PC-9 (cell line): Measurements from ENCODE around the gene CXXC5. TPM values are rescaled to one million over a fixed set of nuclear protein-coding genes. Genes with fewer than 3 reads are reported as not detected.

ENCODE experiments used
- BruUV-seq: library from RNA; stranded (reverse); fragments of 400-500 nt; replicated peaks from 2 replicates; lab custom pipeline; 2021; lab: Mats Ljungman, UMichigan
- CTCF ChIA-PET: fragments of 300-600 bp; sonication (Branson Sonifier 250); formaldehyde crosslinking; loops from one replicate; lab custom pipeline; 2022; ENCODE audit warnings: antibody characterized with exemption; lab: Charles Lee
- POLR2A ChIA-PET: fragments of 300-600 bp; sonication (Branson Sonifier 250); formaldehyde crosslinking; loops from one replicate; lab custom pipeline; 2022; ENCODE audit warnings: antibody characterized with exemption; ENCODE audit not compliant: unreplicated experiment; lab: Charles Lee
- DNase-seq, 2 experiments: peaks; one replicate each; pipeline versions ENCODE4 v3.0.0 to v3.0.0-alpha.2; 2015 to 2022; ENCODE audit warnings: mixed read lengths in 1 of 2
- H2AFZ ChIP-seq: fragments of 200-600 bp; sonication (generic); 2 replicates; pipeline ENCODE4 v1.8.1; 2017; ENCODE audit warnings: antibody characterized with exemption
- H3F3A ChIP-seq: fragments of 200-600 bp; sonication (generic); 2 replicates; pipeline ENCODE4 v1.8.1; 2017; ENCODE audit warnings: antibody characterized with exemption, mild to moderate bottlenecking, low read depth; ENCODE audit not compliant: insufficient read depth
- H3K27ac ChIP-seq: fragments of 200-600 bp; sonication (generic); 2 replicates; pipeline ENCODE4 v1.6.1; 2016; ENCODE audit warnings: mixed run types
- H3K27me3 ChIP-seq: fragments of 200-600 bp; sonication (generic); 2 replicates; pipeline ENCODE4 v1.6.1; 2016; ENCODE audit warnings: low read depth, mixed run types; ENCODE audit not compliant: insufficient read depth
- H3K36me3 ChIP-seq: fragments of 200-600 bp; sonication (generic); 2 replicates; pipeline ENCODE4 v1.6.1; 2016; ENCODE audit warnings: low read depth, mixed run types
- H3K4me1 ChIP-seq: fragments of 200-600 bp; sonication (generic); replicated peaks from 2 replicates; pipeline ENCODE4 v1.6.1; 2016; ENCODE audit warnings: mixed run types; ENCODE audit not compliant: insufficient read depth
- H3K4me2 ChIP-seq: fragments of 200-600 bp; sonication (generic); 2 replicates; pipeline ENCODE4 v1.6.1; 2017; ENCODE audit warnings: mixed run types
- H3K4me3 ChIP-seq: fragments of 200-600 bp; sonication (generic); 2 replicates; pipeline ENCODE4 v1.6.1; 2016; ENCODE audit warnings: mixed run types
- H3K79me2 ChIP-seq: fragments of 200-600 bp; sonication (generic); 2 replicates; pipeline ENCODE4 v1.6.1; 2017; ENCODE audit warnings: low read depth, mixed run types
- H3K9me2 ChIP-seq: fragments of 200-600 bp; sonication (generic); 2 replicates; pipeline ENCODE4 v1.8.1; 2017; ENCODE audit warnings: mild to moderate bottlenecking; ENCODE audit not compliant: insufficient read depth
- H3K9me3 ChIP-seq: fragments of 200-600 bp; sonication (generic); 2 replicates; pipeline ENCODE4 v1.8.1; 2016; ENCODE audit warnings: low read depth; ENCODE audit not compliant: insufficient read depth
- H4K20me1 ChIP-seq: fragments of 200-600 bp; sonication (generic); 2 replicates; pipeline ENCODE4 v1.8.1; 2017; ENCODE audit not compliant: insufficient read depth
- CTCF ChIP-seq: fragments of 200-600 bp; sonication (generic); conservative IDR thresholded peaks from 2 replicates; pipeline ENCODE4 v1.6.1; 2017; ENCODE audit warnings: mixed run types, antibody characterized with exemption, mild to moderate bottlenecking, moderate library complexity
- EZH2 ChIP-seq: fragments of 200-600 bp; sonication (generic); IDR thresholded peaks from 2 replicates; pipeline ENCODE4 v1.8.0; 2017; ENCODE audit warnings: antibody characterized with exemption, low read depth
- intact Hi-C: fragments of 100-400 bp; cut with micrococcal nuclease; formaldehyde crosslinking; loops from one replicate; pipeline ENCODE4 v1.10.0; 2022; ENCODE audit not compliant: unreplicated experiment
- total RNA-seq: library from RNA; stranded (reverse); gene quantifications from 2 replicates; pipeline ENCODE4 v1.2.3, GENCODE V29; 2021

CXXC5 gene
- total RNA-seq, 1 experiment from 2014 or later, result 59.9 TPM

DNA sequence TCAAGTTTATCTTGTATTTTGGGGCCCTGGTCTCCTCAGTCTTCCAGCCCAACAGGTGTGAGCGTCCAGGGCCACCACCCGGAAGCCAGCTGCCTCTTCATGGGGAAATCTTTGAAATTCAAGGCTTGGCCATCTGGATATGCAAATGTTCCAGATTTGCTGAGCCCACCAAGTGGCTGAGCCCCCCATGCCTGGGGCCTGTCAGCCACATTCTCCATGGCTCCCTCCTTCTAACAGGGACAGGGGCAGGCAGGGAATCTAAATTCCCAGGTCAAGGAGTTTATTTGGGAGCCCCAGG lies 14.2 kb upstream of the CXXC5 start:
- H2AFZ ChIP-seq, result no peak overlapping the region
- 0 out of 2 replicates have a peak, but pooled peaks cover 3% of the 10 kb centered on the region for H4K20me1 ChIP-seq
- peaks cover 46% of the 10 kb centered on the region for H3F3A ChIP-seq
- no peak for TF ChIP-seq CTCF
- BruUV-seq, result no TSS peak
- intact Hi-C loops, result no loop called here
- H3K9me2 ChIP-seq, result no peaks in the 10 kb centered on the region
- no peaks in the 10 kb centered on the region for H3K9me3 ChIP-seq
- H3K27ac ChIP-seq, result no peak overlapping the region
- no peak overlapping the region for H3K4me3 ChIP-seq
- H3K4me1 ChIP-seq, result peaks cover 35% of the 10 kb centered on the region
- H3K4me2 ChIP-seq, result no peak overlapping the region
- H3K36me3 ChIP-seq, result no peaks in the 10 kb centered on the region; the same call in 1 of the 2 replicates
- ChIA-PET POLR2A (no interaction called here), CTCF (interaction anchor here (0.6 to 1.7 kb wide), 5 partner anchors 14 to 212 kb away, joined by 3 to 7 read pairs (median 3); partner anchors contain the start of gene CXXC5)
- no peaks in the 10 kb centered on the region for H3K27me3 ChIP-seq
- H3K79me2 ChIP-seq, result peaks cover 3% of the 10 kb centered on the region; the same call in 1 of the 2 replicates
- DNase-seq, result no peak

GRCh38 chr5:139634541-139634940 lies 13.6 kb upstream of the CXXC5 start:
- no peak for DNase-seq
- H3K4me1 ChIP-seq, result peaks cover 40% of the 10 kb centered on the region
- no peak overlapping the region for H3K4me2 ChIP-seq
- BruUV-seq, result no TSS peak
- H2AFZ ChIP-seq, result no peak overlapping the region
- CTCF ChIA-PET, result interaction anchor here (1.4 to 2.0 kb wide), 3 partner anchors 55 to 212 kb away, joined by 3 to 16 read pairs (median 5); no protein-coding TSS in a partner anchor
- no peaks in the 10 kb centered on the region for H3K27me3 ChIP-seq
- H3K9me3 ChIP-seq, result no peaks in the 10 kb centered on the region
- intact Hi-C loops, result no loop called here
- H3K4me3 ChIP-seq, result no peak overlapping the region
- H3F3A ChIP-seq, result peaks cover 50% of the 10 kb centered on the region
- peaks cover 3% of the 10 kb centered on the region; the same call in 1 of the 2 replicates for H3K79me2 ChIP-seq
- H3K9me2 ChIP-seq, result no peaks in the 10 kb centered on the region
- TF ChIP-seq CTCF, result no peak
- no peak for TF ChIP-seq EZH2
- H3K27ac ChIP-seq, result no peak overlapping the region
- H3K36me3 ChIP-seq, result no peaks in the 10 kb centered on the region
- POLR2A ChIA-PET, result no interaction called here
- 0 out of 2 replicates have a peak, but pooled peaks cover 3% of the 10 kb centered on the region for H4K20me1 ChIP-seq

GRCh38 chr5:139635191-139635590 lies 13.0 kb upstream of the CXXC5 start:
- DNase-seq, result no peak
- Histone ChIP-seq H3K9me2 (no peaks in the 10 kb centered on the region), H3K27me3 (no peaks in the 10 kb centered on the region), H3K79me2 (peaks cover 3% of the 10 kb centered on the region; the same call in 1 of the 2 replicates), H3K4me2 (no peak overlapping the region), H3K36me3 (no peaks in the 10 kb centered on the region), H3K4me1 (peaks cover 47% of the 10 kb centered on the region), H3K9me3 (no peaks in the 10 kb centered on the region), H4K20me1 (0 out of 2 replicates have a peak, but pooled peaks cover 3% of the 10 kb centered on the region), H2AFZ (no peak overlapping the region), H3K27ac (no peak overlapping the region), H3K4me3 (no peak overlapping the region), H3F3A (peaks cover 51% of the 10 kb centered on the region)
- ChIA-PET POLR2A (interaction anchor here (0.6 to 0.7 kb wide), 2 partner anchors 20 to 68 kb away, joined by 5 to 6 read pairs; no protein-coding TSS in a partner anchor), CTCF (interaction anchor here (0.8 to 2.0 kb wide), 7 partner anchors 13 to 213 kb away, joined by 3 to 16 read pairs (median 6); partner anchors contain the start of gene CXXC5)
- no TSS peak for BruUV-seq
- intact Hi-C loops, result no loop called here
- TF ChIP-seq CTCF (no peak), EZH2 (no peak)
